ENCODE data around the gene IGSF1.
"Not testable (repeated sequence)": the region's sequence is repeated elsewhere in the genome, so short reads cannot be mapped to it uniquely, and the experiment has no call there.

IGSF1 gene

GRCh38 chrX:131271274-131271673 is 17.8 kb downstream of the IGSF1 start:
- no CpG with 5 or more reads among the region's 3 CpGs for WGBS (ENCODE audit: insufficient coverage, insufficient read length)
- no peaks in the 10 kb centered on the region for H3K27me3 ChIP-seq (ENCODE audit: control insufficient read depth, insufficient read depth, low read length)
- DNase-seq (ENCODE audit: low read depth, low spot score) = no peak

GRCh38 chrX:131270080-131270479 is 19.0 kb downstream of the IGSF1 start:
- H3K9me3 ChIP-seq (ENCODE audit: control insufficient read depth, insufficient read depth, low read length) = no peaks in the 10 kb centered on the region
- no peak overlapping the region for H3K4me3 ChIP-seq (ENCODE audit: low read length)
- no peaks in the 10 kb centered on the region for H3K27me3 ChIP-seq (ENCODE audit: control insufficient read depth, insufficient read depth, low read length)
- H3K4me1 ChIP-seq (ENCODE audit: control insufficient read depth, insufficient read depth, low read length) = no peaks in the 10 kb centered on the region
- no peak for DNase-seq (ENCODE audit: low read depth, low spot score)
- no peaks in the 10 kb centered on the region for H3K36me3 ChIP-seq (ENCODE audit: control insufficient read depth, insufficient read depth, low read length)
- no CpG with 5 or more reads among the region's 1 CpG for WGBS (ENCODE audit: insufficient coverage, insufficient read length)
- no peak overlapping the region for H3K27ac ChIP-seq (ENCODE audit: low read length)

More at GRCh38 chrX:131271274-131271673, 17.8 kb downstream of the IGSF1 start:
- H3K4me3 ChIP-seq (ENCODE audit: low read length) = no peak overlapping the region
- H3K36me3 ChIP-seq (ENCODE audit: control insufficient read depth, insufficient read depth, low read length) = no peaks in the 10 kb centered on the region
- no peaks in the 10 kb centered on the region for H3K4me1 ChIP-seq (ENCODE audit: control insufficient read depth, insufficient read depth, low read length)
- no peaks in the 10 kb centered on the region for H3K9me3 ChIP-seq (ENCODE audit: control insufficient read depth, insufficient read depth, low read length)
- no peak overlapping the region for H3K27ac ChIP-seq (ENCODE audit: low read length)

GRCh38 chrX:131264665-131265064 is 24.4 kb downstream of the IGSF1 start:
- DNase-seq (ENCODE audit: low read depth, low spot score) = no peak
- no CpG with 5 or more reads among the region's 7 CpGs for WGBS (ENCODE audit: insufficient coverage, insufficient read length)
- Histone ChIP-seq H3K4me1 (ENCODE audit: control insufficient read depth, insufficient read depth, low read length) (no peaks in the 10 kb centered on the region), H3K27ac (ENCODE audit: low read length) (no peak overlapping the region), H3K9me3 (ENCODE audit: control insufficient read depth, insufficient read depth, low read length) (no peaks in the 10 kb centered on the region), H3K36me3 (ENCODE audit: control insufficient read depth, insufficient read depth, low read length) (no peaks in the 10 kb centered on the region), H3K27me3 (ENCODE audit: control insufficient read depth, insufficient read depth, low read length) (no peaks in the 10 kb centered on the region), H3K4me3 (ENCODE audit: low read length) (no peak overlapping the region)

- H3K36me3 ChIP-seq (ENCODE audit: control insufficient read depth, insufficient read depth, low read length) = no peaks in the 10 kb centered on the region
- DNase-seq (ENCODE audit: low read depth, low spot score) = no peak
- H3K9me3 ChIP-seq (ENCODE audit: control insufficient read depth, insufficient read depth, low read length) = no peaks in the 10 kb centered on the region
- H3K27ac ChIP-seq (ENCODE audit: low read length) = no peak overlapping the region
- H3K4me3 ChIP-seq (ENCODE audit: low read length) = no peak overlapping the region
- no peaks in the 10 kb centered on the region for H3K27me3 ChIP-seq (ENCODE audit: control insufficient read depth, insufficient read depth, low read length)
- no peaks in the 10 kb centered on the region for H3K4me1 ChIP-seq (ENCODE audit: control insufficient read depth, insufficient read depth, low read length)
- WGBS (ENCODE audit: insufficient coverage, insufficient read length) = no CpG with 5 or more reads among the region's 2 CpGs
These were observed 25.1 kb downstream of the IGSF1 start for GRCh38 chrX:131264053-131264452.

GRCh38 chrX:131262738-131263679 is 26.1 kb downstream of the IGSF1 start:
- H3K27ac ChIP-seq (ENCODE audit: low read length) = no peak overlapping the region
- no peaks in the 10 kb centered on the region for H3K9me3 ChIP-seq (ENCODE audit: control insufficient read depth, insufficient read depth, low read length)
- no peak overlapping the region for H3K4me3 ChIP-seq (ENCODE audit: low read length)
- H3K27me3 ChIP-seq (ENCODE audit: control insufficient read depth, insufficient read depth, low read length) = no peaks in the 10 kb centered on the region
- no peaks in the 10 kb centered on the region for H3K36me3 ChIP-seq (ENCODE audit: control insufficient read depth, insufficient read depth, low read length)
- DNase-seq (ENCODE audit: low read depth, low spot score) = peak; percentile 25
- WGBS (ENCODE audit: insufficient coverage, insufficient read length) = no CpG with 5 or more reads among the region's 13 CpGs
- H3K4me1 ChIP-seq (ENCODE audit: control insufficient read depth, insufficient read depth, low read length) = no peaks in the 10 kb centered on the region

GRCh38 chrX:131262200-131262599 is 26.9 kb downstream of the IGSF1 start:
- DNase-seq (ENCODE audit: low read depth, low spot score) = no peak
- no peaks in the 10 kb centered on the region for H3K36me3 ChIP-seq (ENCODE audit: control insufficient read depth, insufficient read depth, low read length)
- no peaks in the 10 kb centered on the region for H3K9me3 ChIP-seq (ENCODE audit: control insufficient read depth, insufficient read depth, low read length)
- no peak overlapping the region for H3K4me3 ChIP-seq (ENCODE audit: low read length)
- H3K27ac ChIP-seq (ENCODE audit: low read length) = no peak overlapping the region
- H3K27me3 ChIP-seq (ENCODE audit: control insufficient read depth, insufficient read depth, low read length) = no peaks in the 10 kb centered on the region
- no peaks in the 10 kb centered on the region for H3K4me1 ChIP-seq (ENCODE audit: control insufficient read depth, insufficient read depth, low read length)

GRCh38 chrX:131257367-131257766 is 31.7 kb downstream of the IGSF1 start:
- Histone ChIP-seq H3K9me3 (ENCODE audit: control insufficient read depth, insufficient read depth, low read length) (no peaks in the 10 kb centered on the region), H3K27ac (ENCODE audit: low read length) (no peak overlapping the region), H3K4me3 (ENCODE audit: low read length) (no peak overlapping the region), H3K27me3 (ENCODE audit: control insufficient read depth, insufficient read depth, low read length) (no peaks in the 10 kb centered on the region), H3K4me1 (ENCODE audit: control insufficient read depth, insufficient read depth, low read length) (no peaks in the 10 kb centered on the region), H3K36me3 (ENCODE audit: control insufficient read depth, insufficient read depth, low read length) (no peaks in the 10 kb centered on the region)
- no peak for DNase-seq (ENCODE audit: low read depth, low spot score)

- not testable (repeated sequence) for H3K4me3 ChIP-seq (ENCODE audit: low read length); H3K36me3 ChIP-seq (ENCODE audit: control insufficient read depth, insufficient read depth, low read length)
- WGBS (ENCODE audit: insufficient coverage, insufficient read length) = no CpG with 5 or more reads among the region's 36 CpGs
These were observed 37.9 kb downstream of the IGSF1 start for GRCh38 chrX:131250984-131251738.

GRCh38 chrX:131239057-131239456 is 50.0 kb downstream of the IGSF1 start:
- H3K27ac ChIP-seq (ENCODE audit: low read length) = no peak overlapping the region
- no peaks in the 10 kb centered on the region for H3K4me1 ChIP-seq (ENCODE audit: control insufficient read depth, insufficient read depth, low read length)
- no peak overlapping the region for H3K4me3 ChIP-seq (ENCODE audit: low read length)
- DNase-seq (ENCODE audit: low read depth, low spot score) = no peak
- no CpG with 5 or more reads among the region's 2 CpGs for WGBS (ENCODE audit: insufficient coverage, insufficient read length)
- H3K27me3 ChIP-seq (ENCODE audit: control insufficient read depth, insufficient read depth, low read length) = no peaks in the 10 kb centered on the region
- H3K36me3 ChIP-seq (ENCODE audit: control insufficient read depth, insufficient read depth, low read length) = no peaks in the 10 kb centered on the region
- H3K9me3 ChIP-seq (ENCODE audit: control insufficient read depth, insufficient read depth, low read length) = no peaks in the 10 kb centered on the region

More at GRCh38 chrX:131250984-131251738, 37.9 kb downstream of the IGSF1 start:
- not testable (repeated sequence) for DNase-seq (ENCODE audit: low read depth, low spot score); H3K27ac ChIP-seq (ENCODE audit: low read length); H3K4me1 ChIP-seq (ENCODE audit: control insufficient read depth, insufficient read depth, low read length); H3K9me3 ChIP-seq (ENCODE audit: control insufficient read depth, insufficient read depth, low read length); H3K27me3 ChIP-seq (ENCODE audit: control insufficient read depth, insufficient read depth, low read length)

GRCh38 chrX:131237363-131237762 is 51.7 kb downstream of the IGSF1 start:
- no peaks in the 10 kb centered on the region for H3K4me1 ChIP-seq (ENCODE audit: control insufficient read depth, insufficient read depth, low read length)
- no peaks in the 10 kb centered on the region for H3K9me3 ChIP-seq (ENCODE audit: control insufficient read depth, insufficient read depth, low read length)
- no peak for DNase-seq (ENCODE audit: low read depth, low spot score)
- no peaks in the 10 kb centered on the region for H3K27me3 ChIP-seq (ENCODE audit: control insufficient read depth, insufficient read depth, low read length)
- no CpG with 5 or more reads among the region's 2 CpGs for WGBS (ENCODE audit: insufficient coverage, insufficient read length)
- no peak overlapping the region for H3K4me3 ChIP-seq (ENCODE audit: low read length)
- H3K36me3 ChIP-seq (ENCODE audit: control insufficient read depth, insufficient read depth, low read length) = no peaks in the 10 kb centered on the region
- no peak overlapping the region for H3K27ac ChIP-seq (ENCODE audit: low read length)

Data from iPS DF 6.9 (cell line).